ENCODE data around the gene SCAF1. TPM values are rescaled to one million over a fixed set of nuclear protein-coding genes. Genes with fewer than 3 reads are reported as not detected.

Gene SCAF1
- total RNA-seq, 1 donor from 2014 or later, result 51.0 TPM

GRCh38 chr19:49681830-49682229 is 39.8 kb downstream of the SCAF1 start:
- no peak for DNase-seq (ENCODE audit: low read depth)
- no peak for TF ChIP-seq CTCF (conservative IDR thresholded peaks at IDR 0.05; ENCODE audit: low read depth, low read length)
- no peak overlapping the region for H3K4me3 ChIP-seq (ENCODE audit: low read depth, low read length)

GRCh38 chr19:49682274-49682673 is 40.3 kb downstream of the SCAF1 start:
- no peak overlapping the region for H3K4me3 ChIP-seq (ENCODE audit: low read depth, low read length)
- TF ChIP-seq CTCF (conservative IDR thresholded peaks at IDR 0.05; ENCODE audit: low read depth, low read length), result no peak
- no peak for DNase-seq (ENCODE audit: low read depth)

- H3K4me3 ChIP-seq (ENCODE audit: low read depth, low read length), result no peak overlapping the region
- no peak for DNase-seq (ENCODE audit: low read depth)
- no peak for TF ChIP-seq CTCF (conservative IDR thresholded peaks at IDR 0.05; ENCODE audit: low read depth, low read length)
Observed at GRCh38 chr19:49683814-49684250, 41.8 kb downstream of the SCAF1 start.

- DNase-seq (ENCODE audit: low read depth), result no peak
- peak; percentile 50 for TF ChIP-seq CTCF (conservative IDR thresholded peaks at IDR 0.05; ENCODE audit: low read depth, low read length)
- H3K4me3 ChIP-seq (ENCODE audit: low read depth, low read length), result no peak overlapping the region
Observed at GRCh38 chr19:49684251-49684982, 42.4 kb downstream of the SCAF1 start.

- DNase-seq (ENCODE audit: low read depth), result no peak
- TF ChIP-seq CTCF (conservative IDR thresholded peaks at IDR 0.05; ENCODE audit: low read depth, low read length), result no peak
- no peak overlapping the region for H3K4me3 ChIP-seq (ENCODE audit: low read depth, low read length)
Observed at GRCh38 chr19:49684983-49685553, 43.1 kb downstream of the SCAF1 start.

- no peak for TF ChIP-seq CTCF (conservative IDR thresholded peaks at IDR 0.05; ENCODE audit: low read depth, low read length)
- no peak for DNase-seq (ENCODE audit: low read depth)
- no peak overlapping the region for H3K4me3 ChIP-seq (ENCODE audit: low read depth, low read length)
Observed at GRCh38 chr19:49685845-49686332, 43.9 kb downstream of the SCAF1 start.
